CD1c-positive myeloid dendritic cell (primary cell): ENCODE data around the gene ARID1B.
"Not testable (repeated sequence)": the region's sequence is repeated elsewhere in the genome, so short reads cannot be mapped to it uniquely, and the experiment has no call there.

Experiments
- DNase-seq: peaks from one replicate; pipeline ENCODE4 v3.0.0-alpha.2; 2016; ENCODE audit errors: extremely low spot score

ARID1B gene

DNA sequence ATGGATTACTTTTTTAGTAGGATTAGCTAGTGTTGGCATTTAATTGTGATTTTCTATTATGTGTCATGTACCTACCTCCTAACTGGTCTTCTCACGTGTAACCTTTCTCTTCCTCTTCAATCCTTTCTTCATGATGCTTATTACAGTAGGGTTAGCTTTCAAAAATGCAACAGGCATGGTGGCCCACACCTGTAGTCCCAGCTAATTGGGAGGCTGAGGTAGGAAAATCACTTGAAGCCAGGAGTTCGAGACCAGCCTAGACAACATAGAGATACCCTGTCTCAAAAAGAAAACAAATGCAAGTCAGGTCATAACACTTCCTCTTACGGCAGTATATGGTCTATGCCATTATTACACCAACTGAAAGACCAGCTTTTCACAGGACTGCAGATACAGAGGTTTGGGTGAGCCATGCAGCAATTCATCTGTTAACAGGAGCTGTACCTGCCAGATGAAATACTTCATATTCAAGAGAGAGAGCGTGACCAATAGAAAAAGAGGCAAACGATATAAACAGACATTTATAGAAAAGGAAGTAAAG, 351.1 kb downstream of the ARID1B start:
- no peak for DNase-seq

DNA sequence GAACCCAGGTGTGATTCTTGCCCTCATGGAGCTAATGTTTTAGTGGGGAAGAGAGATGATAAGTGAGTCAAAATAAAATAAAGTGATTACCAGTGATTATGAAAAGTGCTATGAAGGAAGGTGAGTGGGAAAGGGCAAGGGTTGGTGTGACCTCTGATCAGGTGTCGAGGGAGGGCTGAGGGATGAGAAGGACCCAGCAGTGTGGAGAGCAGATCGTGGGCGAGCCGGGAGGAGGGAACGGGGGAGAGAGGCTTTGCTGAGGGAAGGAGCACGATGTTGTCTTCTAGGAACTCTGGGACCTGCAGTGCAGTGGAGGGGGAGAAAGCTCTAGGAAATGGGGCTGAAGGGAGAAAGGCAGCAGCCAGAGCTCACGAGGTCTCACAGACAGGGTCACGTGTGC, 354.1 kb downstream of the ARID1B start:
- DNase-seq, result no peak

DNA sequence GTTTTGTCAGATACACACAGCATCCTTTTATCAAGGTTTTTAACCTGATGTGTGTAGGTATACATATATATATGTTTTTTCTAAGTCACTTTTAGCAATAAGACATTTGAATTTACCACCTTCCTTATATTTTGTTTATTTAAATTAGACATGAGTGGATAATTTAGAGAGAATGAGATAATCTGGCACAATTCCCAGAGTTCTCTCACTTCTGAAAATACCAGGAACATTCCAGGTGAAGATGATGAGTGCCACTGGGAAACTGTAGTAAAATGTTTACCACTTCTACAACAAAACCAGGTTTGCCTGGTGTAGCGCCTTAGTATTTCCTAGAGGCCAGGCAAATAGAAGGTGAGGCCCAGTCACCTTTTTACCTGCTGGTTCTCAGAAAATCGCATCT, 356.7 kb downstream of the ARID1B start:
- no peak for DNase-seq

DNA sequence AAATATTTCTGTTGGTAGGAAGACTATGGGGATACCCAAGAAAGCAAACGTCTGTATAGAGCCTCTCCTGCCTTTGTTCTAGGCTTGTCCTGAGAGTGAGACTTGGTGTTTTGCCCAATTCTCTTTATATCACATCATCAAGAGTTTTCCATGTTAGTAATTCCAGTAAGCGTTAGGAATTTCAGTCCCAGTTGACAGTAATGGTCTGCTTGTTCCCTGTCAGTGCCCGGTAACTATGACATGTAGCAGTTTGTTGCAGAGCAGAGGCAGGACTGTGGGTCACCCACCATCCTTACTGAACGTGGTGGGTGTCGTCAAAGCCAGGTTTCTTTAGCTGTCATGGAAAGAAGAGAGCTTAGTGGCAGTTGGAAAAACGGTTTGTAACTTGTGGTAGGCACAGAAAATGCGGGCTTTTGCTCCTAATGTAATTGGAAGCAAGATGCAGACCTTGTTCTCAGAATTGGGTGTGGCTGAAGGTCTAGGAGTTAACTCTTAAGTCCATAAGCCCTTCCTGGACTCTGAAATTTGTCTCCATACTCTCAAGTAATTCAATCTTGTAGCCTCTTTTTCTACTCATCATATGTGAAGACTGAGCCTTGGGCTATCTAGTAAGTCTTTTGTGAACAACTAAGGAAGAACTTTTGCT, 357.3 kb downstream of the ARID1B start:
- DNase-seq, result no peak

DNA sequence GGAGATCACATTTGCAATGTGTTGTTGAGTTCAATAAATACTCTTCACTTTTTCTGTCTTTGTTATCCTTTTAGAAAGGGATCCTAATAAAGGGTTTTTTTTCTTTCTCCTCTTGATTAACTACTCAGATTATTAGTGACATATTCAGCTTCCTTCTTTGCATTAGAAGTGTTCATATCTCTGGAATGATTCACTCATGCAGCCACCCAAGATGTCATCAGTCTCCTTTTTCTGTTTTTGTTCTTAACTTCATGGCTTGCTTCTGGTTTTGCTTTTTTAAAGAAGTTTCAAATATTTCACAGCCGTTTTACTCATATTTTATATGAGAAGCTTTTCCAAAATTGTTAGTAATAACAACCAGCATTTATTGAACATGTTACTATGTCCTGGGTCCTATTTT, 358.5 kb downstream of the ARID1B start:
- no peak for DNase-seq

DNA sequence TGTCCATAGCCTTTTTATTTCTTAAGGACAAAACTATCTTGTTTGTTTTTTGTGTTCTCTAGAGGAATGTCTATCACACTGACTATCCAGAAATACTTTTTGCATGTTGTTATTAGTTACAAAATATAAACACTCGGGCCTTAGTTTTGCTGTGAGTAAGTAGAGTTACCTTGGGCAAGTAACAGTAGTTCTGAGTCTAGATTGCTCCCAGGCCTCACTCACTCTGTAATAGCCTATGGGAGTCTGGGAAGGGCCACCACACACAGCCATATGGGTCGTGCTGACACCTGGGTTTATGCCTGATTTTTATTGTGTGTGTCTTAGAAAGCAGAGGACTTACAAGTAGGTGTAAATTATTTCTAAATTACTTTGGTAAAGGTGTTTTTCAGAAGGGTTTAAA, 360.3 kb downstream of the ARID1B start:
- DNase-seq, result no peak

DNA sequence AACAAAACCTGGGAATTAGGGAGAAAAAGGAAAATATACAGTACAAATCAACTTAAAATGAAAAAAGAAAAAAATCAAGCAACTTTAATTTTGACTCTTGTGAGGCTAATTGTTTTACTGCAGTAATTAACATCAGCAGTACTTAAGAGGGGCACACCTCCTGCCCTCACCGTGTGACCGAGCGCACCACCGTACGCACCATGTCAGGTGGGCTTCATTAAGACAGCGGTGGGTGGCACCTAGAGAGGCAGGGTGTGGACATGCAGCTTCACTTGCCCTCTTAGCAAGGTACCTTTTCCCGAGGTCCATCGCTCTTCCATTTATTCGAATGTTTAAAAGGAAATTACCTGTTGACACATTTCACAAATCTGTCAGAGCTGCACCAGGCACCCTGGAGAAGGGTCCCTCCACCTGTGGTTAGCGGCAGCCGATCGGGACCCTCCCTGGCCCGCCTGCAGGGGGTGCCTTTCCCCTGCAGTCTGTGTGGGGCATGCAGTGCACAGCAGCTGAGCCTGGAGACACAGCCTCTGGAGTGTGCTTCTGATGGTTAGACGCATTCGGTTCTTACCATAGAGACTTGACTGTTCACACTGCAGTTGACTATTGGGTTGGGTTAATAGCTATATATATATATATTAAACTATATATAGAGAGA, 362.0 kb downstream of the ARID1B start:
- DNase-seq, result no peak

DNA sequence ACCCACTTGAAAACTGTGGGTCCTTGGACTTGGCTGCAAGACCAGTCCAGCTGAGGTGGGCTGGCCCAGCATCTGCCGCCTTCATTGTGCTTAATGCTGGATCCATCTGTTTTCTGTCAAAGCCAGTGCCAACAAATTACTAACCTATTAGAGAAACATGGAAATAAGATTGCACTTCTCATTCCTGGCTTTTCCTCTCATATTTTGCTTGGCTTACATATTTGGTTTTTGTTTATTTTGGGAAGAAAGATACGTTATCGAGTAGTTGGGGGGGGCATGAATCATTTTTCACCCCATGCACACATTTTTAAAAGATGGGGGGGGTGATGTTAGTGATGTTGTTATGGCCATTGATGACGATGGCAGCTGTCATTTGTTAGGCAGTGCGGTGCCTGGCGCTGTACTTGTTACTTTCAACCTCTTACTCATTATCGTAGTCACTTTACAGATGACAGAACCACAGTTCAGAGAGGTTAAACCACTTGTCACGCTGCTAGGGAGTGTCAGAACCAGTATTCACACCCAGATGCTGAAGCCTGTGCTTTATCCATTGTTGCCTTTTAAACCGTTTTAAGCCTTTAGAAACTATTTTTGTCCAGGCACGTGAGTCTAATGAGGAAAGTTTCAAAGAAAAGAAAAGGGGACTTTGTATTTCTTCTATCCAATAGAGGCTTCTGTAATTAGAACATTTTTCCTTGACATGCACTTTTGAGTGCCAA, 366.2 kb downstream of the ARID1B start:
- no peak for DNase-seq

DNA sequence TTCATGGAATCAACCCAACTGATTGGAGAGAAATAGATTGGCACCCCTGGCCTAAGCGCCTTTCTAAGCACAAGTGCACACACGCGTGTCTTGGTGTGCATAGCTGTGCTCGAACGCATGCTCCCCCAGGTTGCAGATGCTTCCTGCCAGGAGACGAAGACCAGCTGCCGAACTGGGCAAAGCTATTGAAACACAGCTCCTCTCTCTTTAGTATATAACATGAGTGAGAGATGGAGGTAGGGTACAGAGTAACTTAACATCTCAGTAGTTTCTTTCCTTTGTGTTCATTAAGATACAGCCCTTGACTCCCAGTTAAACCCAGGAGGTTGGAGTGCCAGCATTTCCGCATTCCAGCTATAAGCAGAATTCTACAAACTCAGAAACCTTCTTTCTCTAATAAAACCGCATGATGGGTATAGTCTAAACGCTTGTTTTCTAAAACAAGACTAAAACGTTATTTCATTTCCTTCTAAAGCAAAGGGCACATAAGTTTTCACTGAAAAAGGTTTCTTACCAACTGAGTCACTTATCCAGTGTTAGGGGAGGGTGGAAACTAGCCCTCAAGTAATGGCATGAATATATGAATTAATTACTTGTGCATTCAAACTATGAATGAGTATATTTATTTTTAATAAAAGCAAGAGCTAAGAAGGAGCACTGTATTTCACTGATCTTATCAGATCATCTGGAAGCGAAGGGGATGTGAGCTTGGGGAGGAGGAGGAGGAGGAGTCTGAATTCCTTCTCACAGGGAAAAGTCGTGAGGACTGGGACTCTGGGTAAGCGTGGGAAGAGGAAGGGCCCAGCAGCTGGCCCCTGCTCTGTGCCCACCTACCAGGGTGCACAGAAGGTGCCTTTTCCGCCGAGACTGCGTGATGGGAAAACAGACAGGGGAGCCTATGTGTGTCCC, 367.0 kb downstream of the ARID1B start:
- no peak for DNase-seq

DNA sequence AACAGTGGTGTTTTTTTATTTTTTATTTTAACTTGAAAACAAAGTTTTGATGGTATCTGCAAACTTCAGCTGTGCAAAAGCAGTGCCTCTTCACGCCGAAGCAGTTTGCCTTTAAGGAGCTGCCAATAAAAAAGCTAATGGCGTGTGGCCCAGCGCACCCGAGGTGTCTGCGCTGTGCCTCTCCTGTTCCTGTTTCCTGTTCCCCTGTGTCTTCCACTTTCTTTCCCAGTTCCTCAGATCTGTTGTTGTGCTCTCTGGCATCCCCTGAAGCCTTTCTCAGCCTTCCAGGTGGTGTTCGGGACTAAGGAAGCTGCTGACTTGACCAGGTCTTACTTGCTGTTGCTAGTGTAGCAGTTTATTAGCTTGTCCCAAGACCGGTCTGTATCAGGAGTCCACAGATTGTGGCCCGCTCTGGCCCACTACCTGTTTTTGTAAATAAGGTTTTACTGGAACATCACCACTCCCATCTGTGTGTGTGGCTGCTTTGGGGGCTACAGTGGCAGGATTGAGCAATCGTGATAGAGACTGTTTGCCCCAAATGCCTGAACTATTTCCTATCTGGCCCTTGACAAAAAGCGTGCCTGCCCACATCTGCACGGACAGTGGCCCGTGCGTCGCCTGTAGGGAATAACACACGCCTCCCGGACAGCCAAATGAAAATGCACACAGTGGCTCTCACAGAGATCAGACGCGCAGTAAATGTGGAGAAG, 367.8 kb downstream of the ARID1B start:
- peak; percentile 10 for DNase-seq

DNA sequence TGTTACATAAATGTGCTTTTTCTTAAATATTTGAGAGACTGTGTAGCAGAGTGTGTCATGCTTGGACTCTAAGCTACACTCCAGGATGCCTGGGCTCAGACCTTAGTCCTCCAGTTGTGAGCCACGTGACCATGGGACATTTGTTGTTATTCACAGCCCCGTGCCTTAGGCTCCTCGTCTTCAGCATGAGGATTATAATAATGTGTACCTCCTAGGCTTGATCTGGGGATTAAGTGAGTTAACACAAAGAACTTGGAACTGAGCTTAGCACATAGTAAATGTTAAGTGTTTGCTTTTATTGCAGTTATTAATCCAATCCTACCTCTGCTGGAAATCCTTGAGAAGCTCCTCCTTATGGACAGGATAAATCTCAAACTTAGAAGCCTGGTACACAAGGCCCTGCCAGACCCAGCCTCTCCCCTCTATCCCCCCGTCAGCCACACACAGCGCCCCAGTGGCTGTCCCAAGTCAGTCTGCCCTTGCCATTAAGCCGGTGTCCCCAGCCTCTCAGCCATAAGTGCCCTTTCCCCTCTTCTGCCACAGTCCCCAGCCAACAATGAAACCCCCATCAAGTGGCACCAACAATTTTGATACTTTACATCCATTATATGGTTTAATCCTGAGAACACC, 368.6 kb downstream of the ARID1B start:
- no peak for DNase-seq

DNA sequence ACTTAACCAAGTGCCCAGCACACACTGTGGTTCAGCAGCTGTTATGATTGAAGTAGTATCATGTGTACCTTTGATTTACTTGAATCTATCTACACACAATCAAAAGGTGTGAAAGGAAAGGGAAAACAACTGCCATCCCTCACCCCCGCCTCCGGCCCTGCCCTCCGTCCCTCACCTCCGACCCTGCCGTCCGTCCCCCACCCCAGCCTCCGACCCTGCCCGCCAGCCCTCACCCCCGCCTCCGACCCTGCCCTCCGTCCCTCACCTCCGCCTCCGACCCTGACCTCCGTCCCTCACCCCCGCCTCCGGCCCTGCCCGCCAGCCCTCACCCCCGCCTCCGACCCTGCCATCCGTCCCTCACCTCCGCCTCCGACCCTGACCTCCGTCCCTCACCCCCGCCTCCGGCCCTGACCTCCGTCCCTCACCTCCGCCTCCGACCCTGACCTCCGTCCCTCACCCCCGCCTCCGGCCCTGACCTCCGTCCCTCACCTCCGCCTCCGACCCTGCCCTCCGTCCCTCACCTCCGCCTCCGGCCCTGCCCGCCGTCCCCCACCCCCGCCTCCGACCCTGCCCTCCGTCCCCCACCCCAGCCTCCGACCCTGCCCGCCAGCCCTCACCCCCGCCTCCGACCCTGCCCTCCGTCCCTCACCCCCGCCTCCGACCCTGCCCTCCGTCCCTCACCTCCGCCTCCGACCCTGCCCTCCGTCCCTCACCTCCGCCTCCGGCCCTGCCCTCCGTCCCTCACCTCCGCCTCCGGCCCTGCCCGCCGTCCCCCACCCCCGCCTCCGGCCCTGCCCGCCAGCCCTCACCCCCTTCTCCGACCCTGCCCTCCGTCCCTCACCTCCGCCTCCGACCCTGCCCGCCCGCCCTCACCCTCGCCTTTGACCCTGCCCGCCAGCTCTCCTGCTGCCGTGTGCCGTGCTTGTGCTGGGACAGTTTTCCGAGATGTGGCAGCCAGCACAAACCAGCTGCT, 370.2 kb downstream of the ARID1B start:
- DNase-seq, result not testable (repeated sequence)

DNA sequence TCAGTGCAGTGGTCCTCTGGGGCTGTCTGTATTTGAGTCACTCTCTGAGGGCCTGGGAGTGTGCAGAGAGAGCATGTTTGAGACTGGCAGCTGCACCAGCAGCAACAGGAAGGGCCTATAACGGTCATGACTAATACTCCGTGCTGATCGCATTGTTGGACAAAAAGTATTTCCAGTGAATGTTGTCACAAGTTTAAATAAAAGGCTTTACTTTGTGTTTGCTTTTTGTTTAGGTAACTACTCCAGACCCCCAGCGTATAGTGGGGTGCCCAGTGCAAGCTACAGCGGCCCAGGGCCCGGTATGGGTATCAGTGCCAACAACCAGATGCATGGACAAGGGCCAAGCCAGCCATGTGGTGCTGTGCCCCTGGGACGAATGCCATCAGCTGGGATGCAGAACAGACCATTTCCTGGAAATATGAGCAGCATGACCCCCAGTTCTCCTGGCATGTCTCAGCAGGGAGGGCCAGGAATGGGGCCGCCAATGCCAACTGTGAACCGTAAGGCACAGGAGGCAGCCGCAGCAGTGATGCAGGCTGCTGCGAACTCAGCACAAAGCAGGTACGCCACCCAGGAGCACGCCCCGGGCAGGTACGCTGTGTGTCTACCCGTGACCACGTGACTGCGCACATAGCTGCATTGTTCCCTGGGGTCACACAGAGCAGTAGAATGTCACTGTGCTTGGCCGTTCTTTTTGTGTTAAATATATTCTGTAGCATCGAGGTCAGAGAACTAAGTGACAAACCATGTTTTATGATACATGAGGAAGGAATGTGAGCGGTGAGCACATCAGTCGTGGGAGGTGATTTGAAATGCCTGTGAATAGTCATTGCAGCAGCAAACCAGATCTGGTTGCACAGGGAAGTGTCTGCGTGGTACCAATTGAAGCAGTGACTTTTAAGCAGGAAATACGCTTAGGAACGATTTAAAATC, 371.5 kb downstream of the ARID1B start:
- DNase-seq, result no peak

DNA sequence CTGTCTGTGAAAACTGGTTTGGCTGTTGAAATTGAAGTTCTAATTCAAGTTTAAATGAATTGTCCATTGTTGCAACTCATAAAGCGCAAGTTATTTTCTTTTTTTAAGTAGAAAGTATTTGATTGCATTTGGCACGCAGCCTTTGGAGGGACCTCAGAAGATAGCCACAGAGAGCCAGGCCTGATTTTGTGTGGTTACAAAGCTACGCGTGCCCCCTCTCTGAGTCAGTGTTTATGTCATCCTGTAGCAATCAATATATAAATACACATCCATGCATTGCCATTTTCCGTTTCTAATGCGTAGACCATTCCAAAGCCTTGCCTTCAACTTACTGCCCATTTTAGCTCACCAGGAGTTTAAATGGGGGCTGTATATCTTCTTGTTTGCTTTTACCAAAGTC, 372.9 kb downstream of the ARID1B start:
- DNase-seq, result no peak

DNA sequence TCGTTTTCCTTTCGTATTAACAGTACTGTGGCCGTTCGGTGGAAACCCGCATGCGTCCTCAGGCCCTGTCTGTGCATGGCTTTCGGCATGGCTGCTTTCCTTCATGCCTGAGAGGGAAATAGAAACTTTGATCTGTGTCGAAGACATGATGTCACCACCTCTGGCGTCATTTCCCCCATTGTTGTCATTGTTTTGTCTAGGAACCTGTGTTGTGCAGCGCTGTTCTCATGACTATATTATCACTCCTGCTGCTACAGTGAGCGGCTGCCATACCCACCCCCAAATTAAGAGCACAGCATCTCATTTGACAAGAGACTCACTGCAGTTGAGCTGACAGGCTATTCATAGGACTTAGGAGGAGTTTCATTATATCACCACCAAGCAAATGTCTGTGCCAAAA, 373.9 kb downstream of the ARID1B start:
- no peak for DNase-seq

DNA sequence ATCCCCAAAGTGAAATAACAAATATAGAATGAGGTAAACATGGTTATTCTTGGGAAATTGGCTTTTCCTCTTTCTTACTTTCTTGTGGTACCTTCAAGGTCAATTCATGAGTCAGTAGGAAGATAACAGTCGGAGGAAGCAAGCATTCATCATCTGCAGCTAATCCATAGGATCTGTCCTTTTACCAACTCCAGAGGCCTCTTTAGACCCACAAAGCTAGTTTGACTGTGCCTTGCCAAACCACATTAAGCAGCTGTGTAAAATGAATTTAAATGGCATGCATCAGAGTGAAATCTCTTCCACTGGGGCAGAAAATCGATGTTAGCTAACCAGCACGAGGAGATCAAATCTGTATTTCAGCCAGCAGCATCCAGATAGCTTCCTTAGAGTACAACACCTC, 374.8 kb downstream of the ARID1B start:
- no peak for DNase-seq

DNA sequence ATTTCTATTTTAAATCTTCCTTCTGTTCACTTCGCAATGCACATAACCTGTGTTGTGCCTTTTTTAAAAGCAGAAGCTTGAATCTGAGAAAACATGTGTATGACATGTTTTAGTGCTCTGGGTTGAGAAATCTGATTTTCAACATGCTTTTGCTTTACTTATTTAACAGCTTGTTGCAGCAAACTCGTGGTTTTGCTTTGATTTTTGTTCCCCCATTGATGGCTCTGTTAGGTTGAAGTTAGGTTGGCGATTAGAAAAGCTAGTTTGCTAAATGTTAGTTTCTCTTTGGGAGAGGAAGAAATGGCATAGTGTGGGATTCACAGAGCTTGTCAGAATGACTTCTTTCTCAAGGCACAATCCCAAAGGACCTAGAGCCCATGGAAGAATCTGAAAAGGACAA, 375.4 kb downstream of the ARID1B start:
- DNase-seq, result no peak

DNA sequence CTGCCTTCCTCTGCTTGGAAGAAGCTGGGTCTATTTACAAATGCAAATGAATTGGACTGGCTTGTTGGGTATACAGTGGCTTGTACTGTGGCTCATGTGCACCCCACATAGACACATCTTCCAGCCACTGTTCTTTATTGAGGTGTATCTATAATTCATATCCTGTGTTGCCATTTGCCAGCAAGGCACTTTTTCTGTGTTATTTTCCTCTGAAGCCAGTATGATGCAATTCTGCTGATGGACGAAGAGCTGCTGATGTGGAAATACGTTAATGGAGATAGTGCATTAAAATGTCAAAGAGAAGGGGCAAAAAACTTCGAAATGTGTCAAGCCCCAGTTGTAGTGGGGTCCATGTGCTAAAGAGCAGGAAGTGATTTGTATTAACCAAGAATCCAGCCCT, 378.6 kb downstream of the ARID1B start:
- no peak for DNase-seq
